Measurements from ENCODE around the gene PDE6A.
"Not testable (repeated sequence)": the region's sequence is repeated elsewhere in the genome, so short reads cannot be mapped to it uniquely, and the experiment has no call there.

The PDE6A gene

GRCh38 chr5:149865746-149866145 lies 78.8 kb downstream of the PDE6A start:
- no peak for DNase-seq (ENCODE audit: low read depth in 2 of 2)

- no peak for DNase-seq (ENCODE audit: low read depth in 2 of 2)
Measured at GRCh38 chr5:149863830-149864229, 80.8 kb downstream of the PDE6A start.

GRCh38 chr5:149863176-149863575 lies 81.4 kb downstream of the PDE6A start:
- no peak for DNase-seq (ENCODE audit: low read depth in 2 of 2)

GRCh38 chr5:149860801-149861322 lies 83.7 kb downstream of the PDE6A start:
- DNase-seq (ENCODE audit: low read depth in 2 of 2): no peak

- DNase-seq (ENCODE audit: low read depth in 2 of 2): no peak
Measured at GRCh38 chr5:149859746-149860145, 84.8 kb downstream of the PDE6A start.

GRCh38 chr5:149858481-149858880 lies 86.1 kb downstream of the PDE6A start:
- DNase-seq (ENCODE audit: low read depth in 2 of 2): not testable (repeated sequence)

GRCh38 chr5:149857499-149857898 lies 87.1 kb downstream of the PDE6A start:
- DNase-seq (ENCODE audit: low read depth in 2 of 2): no peak

- DNase-seq (ENCODE audit: low read depth in 2 of 2): no peak
Measured at GRCh38 chr5:149855366-149855765, 89.2 kb downstream of the PDE6A start.

GRCh38 chr5:149854866-149855265 lies 89.7 kb downstream of the PDE6A start:
- no peak for DNase-seq (ENCODE audit: low read depth in 2 of 2)

GRCh38 chr5:149853701-149854100 lies 90.9 kb downstream of the PDE6A start:
- no peak for DNase-seq (ENCODE audit: low read depth in 2 of 2)

- DNase-seq (ENCODE audit: low read depth in 2 of 2): no peak
Measured at GRCh38 chr5:149853331-149853648, 91.3 kb downstream of the PDE6A start.

GRCh38 chr5:149852641-149853330 lies 91.8 kb downstream of the PDE6A start:
- peak; percentile 8 to 17 for DNase-seq (ENCODE audit: low read depth in 2 of 2)

- DNase-seq (ENCODE audit: low read depth in 2 of 2): no peak
Measured at GRCh38 chr5:149851211-149851610, 93.4 kb downstream of the PDE6A start.

GRCh38 chr5:149849966-149850910 lies 94.4 kb downstream of the PDE6A start:
- no peak for DNase-seq (ENCODE audit: low read depth in 2 of 2)

GRCh38 chr5:149849280-149849965 lies 95.2 kb downstream of the PDE6A start:
- DNase-seq (ENCODE audit: low read depth in 2 of 2): no peak

- DNase-seq (ENCODE audit: low read depth in 2 of 2): no peak
Measured at GRCh38 chr5:149847611-149848010, 97.0 kb downstream of the PDE6A start.

- no peak for DNase-seq (ENCODE audit: low read depth in 2 of 2)
Measured at GRCh38 chr5:149846021-149846420, 98.6 kb downstream of the PDE6A start.

- DNase-seq (ENCODE audit: low read depth in 2 of 2): no peak
Measured at GRCh38 chr5:149845601-149846000, 99.0 kb downstream of the PDE6A start.

GRCh38 chr5:149841851-149842793 lies 102.5 kb downstream of the PDE6A start:
- DNase-seq (ENCODE audit: low read depth in 2 of 2): no peak

GRCh38 chr5:149840226-149840825 lies 104.3 kb downstream of the PDE6A start:
- DNase-seq (ENCODE audit: low read depth in 2 of 2): no peak

GRCh38 chr5:149839761-149840160 lies 104.8 kb downstream of the PDE6A start:
- no peak for DNase-seq (ENCODE audit: low read depth in 2 of 2)

Measured in fibroblast of skin of left biceps (primary cell).